PFSK-1 (cell line): ENCODE data around the gene ACTN1.

Source experiments
- FOXP2 ChIP-seq: optimal IDR thresholded peaks from 2 replicates; pipeline ENCODE3; 2011; ENCODE audit warnings: borderline replicate concordance, control low read depth, inconsistent platforms; ENCODE audit not compliant: insufficient read depth; ENCODE audit errors: extremely low read length, extremely low read depth
- POLR2AphosphoS5 ChIP-seq: IDR thresholded peaks from 2 replicates; pipeline ENCODE4 v1.6.1; 2012; ENCODE audit warnings: low read depth, mild to moderate bottlenecking, control low read depth, low read length, moderate library complexity
- REST ChIP-seq, 2 experiments: IDR thresholded peaks; 2 replicates each; pipeline versions ENCODE4 v1.6.1 to v1.8.0; 2011 to 2012; ENCODE audit warnings: low read depth in 2 of 2, low read length in 2 of 2, control low read depth in 1 of 2, inconsistent platforms in 1 of 2, mild to moderate bottlenecking in 1 of 2, moderate library complexity in 1 of 2; ENCODE audit not compliant: insufficient read depth in 1 of 2
- SIN3A ChIP-seq: IDR thresholded peaks from 2 replicates; pipeline ENCODE4 v1.6.1; 2012; ENCODE audit warnings: mild to moderate bottlenecking, low read length, moderate library complexity, borderline replicate concordance; ENCODE audit not compliant: insufficient read depth
- TAF1 ChIP-seq: IDR thresholded peaks from 2 replicates; pipeline ENCODE4 v1.6.1; 2012; ENCODE audit warnings: low read length, control low read depth, borderline replicate concordance; ENCODE audit not compliant: insufficient read depth

GRCh38 chr14:68888025-68888850 lies 90.9 kb downstream of the ACTN1 start:
- TF ChIP-seq POLR2AphosphoS5 (no peak), TAF1 (no peak), REST (IDR thresholded peaks at IDR 0.05; ENCODE audit: insufficient read depth in 1 of 2, low read depth in 2 of 2, low read length in 2 of 2) (no peak), SIN3A (no peak), FOXP2 (no peak)
